Panc1 (cell line): ENCODE measurements around the gene MARK3. TPM values are rescaled to one million over a fixed set of nuclear protein-coding genes. Genes with fewer than 3 reads are reported as not detected.

Experiments used
- ATAC-seq: fragments of 200-7000 bp; cut with Tn5 transposase; 2 replicates; pipeline ENCODE4 v1.9.1; 2020; ENCODE audit warnings: mild to moderate bottlenecking, moderate library complexity
- BruUV-seq: library from RNA; stranded (reverse); fragments of 400-500 nt; replicated peaks from 2 replicates; lab custom pipeline; 2021; lab: Mats Ljungman, UMichigan
- CTCF ChIA-PET: fragments of 300-600 bp; sonication (Branson Sonifier 250); formaldehyde crosslinking; loops from one replicate; lab custom pipeline; 2022; ENCODE audit warnings: antibody characterized with exemption; lab: Charles Lee
- POLR2A ChIA-PET: fragments of 300-600 bp; sonication (Branson Sonifier 250); formaldehyde crosslinking; loops from one replicate; lab custom pipeline; 2022; ENCODE audit warnings: antibody characterized with exemption; lab: Charles Lee
- DNase-seq: peaks from one replicate; pipeline ENCODE4 v3.0.0-alpha.2; 2010; ENCODE audit warnings: low read depth, low spot score
- H3K27ac ChIP-seq: 2 replicates; pipeline ENCODE4 v1.5.1; 2011; ENCODE audit warnings: mild to moderate bottlenecking, low read length, inconsistent platforms
- H3K27me3 ChIP-seq: fragments of 200-500 bp; sonication (Bioruptor generic); 2 replicates; pipeline ENCODE4 v1.6.0; 2014; ENCODE audit warnings: low read length, inconsistent platforms; ENCODE audit not compliant: control insufficient read depth, insufficient read depth
- H3K36me3 ChIP-seq: fragments of 200-500 bp; sonication (Bioruptor generic); 2 replicates; pipeline ENCODE4 v1.5.1; 2014; ENCODE audit warnings: inconsistent platforms, mild to moderate bottlenecking, low read length, moderate library complexity; ENCODE audit not compliant: control insufficient read depth, insufficient read depth
- H3K4me1 ChIP-seq: 2 replicates; pipeline ENCODE4 v1.5.1; 2011; ENCODE audit warnings: inconsistent platforms, mild to moderate bottlenecking, low read length, moderate library complexity; ENCODE audit not compliant: control insufficient read depth, insufficient read depth
- H3K4me3 ChIP-seq, 2 experiments: 2 replicates each; pipeline ENCODE4 v1.5.1; 2011 to 2012; ENCODE audit warnings: low read depth in 2 of 2, low read length in 2 of 2, mild to moderate bottlenecking in 2 of 2, inconsistent platforms in 1 of 2, moderate library complexity in 1 of 2
- H3K9me3 ChIP-seq: fragments of 200-500 bp; sonication (Bioruptor generic); 2 replicates; pipeline ENCODE4 v1.5.1; 2014; ENCODE audit warnings: low read depth, mild to moderate bottlenecking, inconsistent platforms, low read length, moderate library complexity; ENCODE audit not compliant: control insufficient read depth, insufficient read depth
- CTCF ChIP-seq: fragments of 450-650 bp; IDR thresholded peaks from 2 replicates; pipeline ENCODE4 v1.5.1; 2017; ENCODE audit warnings: mild to moderate bottlenecking
- POLR2AphosphoS5 ChIP-seq: IDR thresholded peaks from 2 replicates; pipeline ENCODE4 v1.6.1; 2012; ENCODE audit warnings: mild to moderate bottlenecking, low read depth, low read length, moderate library complexity
- REST ChIP-seq, 2 experiments: IDR thresholded peaks; 2 replicates each; pipeline ENCODE4 v1.6.1; 2011 to 2012; ENCODE audit warnings: low read depth in 2 of 2, control low read depth in 1 of 2, low read length in 1 of 2, mild to moderate bottlenecking in 1 of 2, moderate library complexity in 1 of 2; ENCODE audit not compliant: insufficient read depth in 1 of 2
- SIN3A ChIP-seq: IDR thresholded peaks from 2 replicates; pipeline ENCODE4 v1.6.1; 2012; ENCODE audit warnings: low read depth, mild to moderate bottlenecking, low read length, moderate library complexity, borderline replicate concordance; ENCODE audit not compliant: insufficient read depth
- TCF7L2 ChIP-seq: IDR thresholded peaks from 2 replicates; pipeline ENCODE4 v1.6.1; 2011; ENCODE audit warnings: mild to moderate bottlenecking, low read depth, low read length, inconsistent platforms
- in situ Hi-C: cut with HindIII; loops from 2 replicates; pipeline ENCODE4 v1.10.0; 2016; ENCODE audit warnings: low sequenced_read_pairs, low pct_unique_long_range_greater_than_20kb
- intact Hi-C: fragments of 100-400 bp; cut with micrococcal nuclease; formaldehyde crosslinking; loops from one replicate; pipeline ENCODE4 v1.10.0; 2022; ENCODE audit not compliant: unreplicated experiment
- total RNA-seq: library from RNA; stranded (reverse); gene quantifications from one replicate; pipeline ENCODE4 v1.2.1, GENCODE V29; 2021; ENCODE audit not compliant: unreplicated experiment

MARK3 gene
- total RNA-seq, 1 experiment from 2014 or later = 56.1 TPM

- ATAC-seq = peak; percentile 81
- no peak for DNase-seq
- CTCF ChIA-PET = interaction anchor here (0.6 to 1.5 kb wide), 2 partner anchors 10 to 1477 kb away, joined by 4 to 7 read pairs; no protein-coding TSS in a partner anchor
- peak within 1 kb of the TSS; percentile 89 for H3K27ac ChIP-seq
- no peak for TF ChIP-seq REST (IDR thresholded peaks at IDR 0.05; ENCODE audit: insufficient read depth in 1 of 2, low read depth in 2 of 2, low read length in 1 of 2)
- TF ChIP-seq POLR2AphosphoS5 = peak; percentile 53
- peak; percentile 96 for TF ChIP-seq SIN3A
- TF ChIP-seq TCF7L2 = no peak
- no peak for TF ChIP-seq CTCF
- intact Hi-C loops = no loop called here
- in situ Hi-C loops = no loop called here
- peak within 1 kb of the TSS; percentile 90 to 94 for H3K4me3 ChIP-seq
- peaks cover 4% of the 10 kb centered on the region; the same call in 1 of the 2 replicates for H3K36me3 ChIP-seq
- BruUV-seq = TSS peak; percentile 96
- H3K9me3 ChIP-seq = no peaks in the 10 kb centered on the region
- POLR2A ChIA-PET = interaction anchor here (0.6 to 0.7 kb wide), 3 partner anchors 21 to 168 kb away, joined by 4 to 5 read pairs (median 4); no protein-coding TSS in a partner anchor
- no peaks in the 10 kb centered on the region for H3K27me3 ChIP-seq
- peaks cover 36% of the 10 kb centered on the region for H3K4me1 ChIP-seq
These were observed 143.6 kb downstream of the MARK3 start, which contains the start of gene TRMT61A for GRCh38 chr14:103528587-103529382. TSS of gene TRMT61A (plus strand) at chr14:103529196. CDS start at chr14:103529979, 783 bp downstream.

- H3K4me1 ChIP-seq = peaks cover 32% of the 10 kb centered on the region
- in situ Hi-C loops = no loop called here
- BruUV-seq = no TSS peak
- peak overlapping the region; percentile 88 for H3K27ac ChIP-seq
- ChIA-PET POLR2A (interaction anchor here (0.7 to 1.2 kb wide), 3 partner anchors 9 to 20 kb away, joined by 3 to 5 read pairs (median 4); no protein-coding TSS in a partner anchor), CTCF (interaction anchor here (1.5 kb wide), 1 partner anchor 11 kb away, joined by 7 read pairs; no protein-coding TSS in a partner anchor)
- H3K27me3 ChIP-seq = no peaks in the 10 kb centered on the region
- no peak for DNase-seq
- peaks cover 4% of the 10 kb centered on the region; the same call in 1 of the 2 replicates for H3K36me3 ChIP-seq
- no peak for TF ChIP-seq TCF7L2
- TF ChIP-seq POLR2AphosphoS5 = no peak
- TF ChIP-seq REST (IDR thresholded peaks at IDR 0.05; ENCODE audit: insufficient read depth in 1 of 2, low read depth in 2 of 2, low read length in 1 of 2) = peak in 1 of 2 experiments; percentile 49; a peak in 1 of 4 replicates
- H3K9me3 ChIP-seq = no peaks in the 10 kb centered on the region
- intact Hi-C loops = no loop called here
- H3K4me3 ChIP-seq = peak overlapping the region; percentile 90 to 94
- no peak; the same call in 1 of the 2 replicates for ATAC-seq
These were observed 144.5 kb downstream of the MARK3 start for GRCh38 chr14:103529383-103530365.
